Tibial artery (tissue), 4 donors: ENCODE measurements around the gene COG4.

ENCODE experiments used
- DNase-seq, 2 donors: peaks; one replicate each; pipeline ENCODE4 v3.0.0-alpha.2; 2019
- H3K27ac ChIP-seq, 2 donors: fragments of 200-600 bp; sonication (generic) in 1 of 2; 1 replicate in 1 of 2; 2 replicates in 1 of 2; pipeline ENCODE4 v1.5.1; 2018 to 2019; ENCODE audit warnings: mild to moderate bottlenecking in 1 of 2
- H3K27me3 ChIP-seq, 2 donors: fragments of 200-600 bp; sonication (generic) in 1 of 2; one replicate each; pipeline versions ENCODE4 v1.5.1 to v1.6.0; 2016 to 2019
- H3K36me3 ChIP-seq, 3 donors: fragments of 200-600 bp; sonication (generic) in 2 of 3; one replicate each; pipeline ENCODE4 v1.5.1; 2016 to 2019; ENCODE audit warnings: mild to moderate bottlenecking in 2 of 3
- H3K4me1 ChIP-seq, 4 donors: fragments of 200-600 bp; sonication (generic) in 2 of 4; 1 replicate in 3 of 4; 2 replicates in 1 of 4; pipeline ENCODE4 v1.5.1; 2016 to 2019
- H3K4me3 ChIP-seq, 2 donors: fragments of 200-600 bp; sonication (generic) in 1 of 2; 1 replicate in 1 of 2; 2 replicates in 1 of 2; pipeline ENCODE4 v1.5.1; 2018 to 2019; ENCODE audit warnings: mild to moderate bottlenecking in 2 of 2
- H3K9me3 ChIP-seq, 3 donors: fragments of 200-600 bp; sonication (generic) in 1 of 3; one replicate each; pipeline ENCODE4 v1.5.1; 2016 to 2019
- intact Hi-C: fragments of 100-400 bp; cut with DNase I; formaldehyde crosslinking; loops from one replicate; pipeline ENCODE4 v1.15.0; 2023; ENCODE audit warnings: low total_unique reads
- TF ChIP-seq, protein P1 (sequence below), 2 experiments: fragments of 200-600 bp in 1 of 2; fragments of 450-650 bp in 1 of 2; IDR thresholded peaks; one replicate each; pipeline ENCODE4 v1.5.1; 2017 to 2019; ENCODE audit warnings: antibody characterized with exemption in 2 of 2, mild to moderate bottlenecking in 1 of 2, moderate library complexity in 1 of 2

The COG4 gene

DNA sequence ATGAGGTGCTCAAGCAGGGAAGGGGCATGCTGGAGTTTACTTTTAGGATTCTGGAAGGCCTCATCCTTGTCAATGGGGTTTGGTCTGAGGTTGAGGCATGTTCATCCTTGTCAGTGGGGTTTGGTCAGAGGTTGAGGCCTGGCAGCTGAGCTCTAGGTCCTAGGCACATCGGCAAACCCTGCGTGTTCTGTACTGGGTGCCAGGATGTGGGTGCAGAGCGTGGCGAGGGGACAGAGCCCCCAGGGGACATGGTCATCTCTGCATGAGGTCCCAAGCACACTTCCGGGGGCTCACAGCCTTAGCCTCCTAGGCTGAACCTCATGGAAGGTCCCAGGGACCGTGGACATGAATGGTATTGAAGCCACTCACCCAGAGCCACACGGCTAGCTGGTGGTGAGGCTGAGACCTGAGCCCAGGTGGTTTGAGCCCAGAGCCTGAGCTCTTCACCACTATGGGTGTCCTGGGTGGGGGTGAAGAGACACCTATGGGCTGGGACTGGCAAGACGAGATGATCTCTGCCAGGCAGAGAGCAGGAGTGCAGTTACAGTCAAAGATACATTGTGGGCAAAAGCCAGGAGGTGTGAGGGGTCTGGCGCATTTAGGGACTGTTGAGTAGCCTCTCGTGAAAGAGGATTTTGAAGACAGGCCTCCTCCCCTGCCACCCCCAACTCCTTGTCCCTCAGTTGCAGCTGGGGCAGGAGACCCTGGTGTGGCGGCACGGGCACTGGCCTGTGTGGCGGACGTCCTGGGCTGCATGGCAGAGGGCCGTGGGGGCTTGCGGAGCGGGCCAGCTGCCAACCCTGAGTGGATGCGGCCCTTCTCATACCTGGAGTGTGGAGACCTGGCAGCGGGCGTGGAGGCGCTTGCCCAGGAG lies 49.7 kb downstream of the COG4 start:
- Histone ChIP-seq H3K27me3 (no peaks in the 10 kb centered on the region), H3K4me3 (no peak overlapping the region), H3K9me3 (no peaks in the 10 kb centered on the region), H3K36me3 (peaks cover 21 to 99% (median 74%) of the 10 kb centered on the region in 3 donors), H3K4me1 (peaks cover 0 to 9% (median 3%) of the 10 kb centered on the region in 4 donors), H3K27ac (no peak overlapping the region)
- intact Hi-C loops: no loop called here
- TF ChIP-seq, protein P1, sequence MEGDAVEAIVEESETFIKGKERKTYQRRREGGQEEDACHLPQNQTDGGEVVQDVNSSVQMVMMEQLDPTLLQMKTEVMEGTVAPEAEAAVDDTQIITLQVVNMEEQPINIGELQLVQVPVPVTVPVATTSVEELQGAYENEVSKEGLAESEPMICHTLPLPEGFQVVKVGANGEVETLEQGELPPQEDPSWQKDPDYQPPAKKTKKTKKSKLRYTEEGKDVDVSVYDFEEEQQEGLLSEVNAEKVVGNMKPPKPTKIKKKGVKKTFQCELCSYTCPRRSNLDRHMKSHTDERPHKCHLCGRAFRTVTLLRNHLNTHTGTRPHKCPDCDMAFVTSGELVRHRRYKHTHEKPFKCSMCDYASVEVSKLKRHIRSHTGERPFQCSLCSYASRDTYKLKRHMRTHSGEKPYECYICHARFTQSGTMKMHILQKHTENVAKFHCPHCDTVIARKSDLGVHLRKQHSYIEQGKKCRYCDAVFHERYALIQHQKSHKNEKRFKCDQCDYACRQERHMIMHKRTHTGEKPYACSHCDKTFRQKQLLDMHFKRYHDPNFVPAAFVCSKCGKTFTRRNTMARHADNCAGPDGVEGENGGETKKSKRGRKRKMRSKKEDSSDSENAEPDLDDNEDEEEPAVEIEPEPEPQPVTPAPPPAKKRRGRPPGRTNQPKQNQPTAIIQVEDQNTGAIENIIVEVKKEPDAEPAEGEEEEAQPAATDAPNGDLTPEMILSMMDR (IDR thresholded peaks at IDR 0.05): no peak
- DNase-seq: no peak

DNA sequence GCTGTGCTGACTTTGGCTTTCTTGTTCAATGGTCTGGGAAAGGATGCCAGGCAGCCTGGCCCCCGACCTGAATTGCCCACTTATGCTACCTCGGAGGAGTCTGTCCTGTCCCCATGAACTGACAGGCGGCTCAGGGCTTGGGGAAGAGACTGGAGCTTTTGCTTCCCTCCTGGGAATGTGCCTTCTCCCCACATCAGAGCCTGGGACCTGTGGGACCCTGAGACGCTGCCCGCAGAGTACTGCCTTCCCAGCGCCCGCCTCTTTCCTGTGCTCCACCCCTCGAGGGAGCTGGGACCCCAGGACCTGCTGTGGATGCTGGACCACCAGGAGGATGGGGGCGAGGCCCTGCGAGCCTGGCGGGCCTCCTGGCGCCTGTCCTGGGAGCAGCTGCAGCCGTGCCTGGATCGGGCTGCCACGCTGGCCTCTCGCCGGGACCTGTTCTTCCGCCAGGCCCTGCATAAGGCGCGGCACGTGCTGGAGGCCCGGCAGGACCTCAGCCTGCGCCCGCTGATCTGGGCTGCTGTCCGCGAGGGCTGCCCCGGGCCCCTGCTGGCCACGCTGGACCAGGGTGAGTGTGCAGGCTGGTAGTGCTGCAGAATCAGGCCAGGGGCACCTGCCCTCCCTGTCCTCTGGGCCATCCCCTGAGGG lies 50.4 kb downstream of the COG4 start:
- Histone ChIP-seq H3K9me3 (no peaks in the 10 kb centered on the region), H3K4me3 (no peak overlapping the region), H3K27ac (no peak overlapping the region), H3K27me3 (no peaks in the 10 kb centered on the region), H3K4me1 (peaks cover 0 to 9% (median 3%) of the 10 kb centered on the region in 4 donors), H3K36me3 (peaks cover 21 to 97% (median 68%) of the 10 kb centered on the region in 3 donors)
- DNase-seq: no peak
- TF ChIP-seq, protein P1 (IDR thresholded peaks at IDR 0.05): no peak
- intact Hi-C loops: no loop called here

DNA sequence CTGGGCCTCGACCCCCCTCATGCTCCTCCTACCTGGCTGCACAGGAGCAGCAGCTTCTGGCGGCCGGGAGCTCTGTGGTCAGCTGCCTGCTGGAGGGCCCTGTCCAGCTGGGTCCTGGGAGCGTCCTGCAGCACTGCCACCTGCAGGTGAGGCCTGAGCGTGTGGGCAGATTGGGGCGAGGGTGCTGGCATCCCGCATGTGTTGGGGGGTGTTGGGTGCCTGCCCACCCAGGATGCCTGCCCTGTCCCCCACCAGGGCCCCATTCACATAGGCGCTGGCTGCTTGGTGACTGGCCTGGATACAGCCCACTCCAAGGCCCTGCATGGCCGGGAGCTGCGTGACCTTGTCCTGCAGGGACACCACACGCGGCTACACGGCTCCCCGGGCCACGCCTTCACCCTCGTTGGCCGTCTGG lies 52.4 kb downstream of the COG4 start:
- peaks cover 29 to 97% (median 79%) of the 10 kb centered on the region in 3 donors for H3K36me3 ChIP-seq
- DNase-seq: no peak

DNA sequence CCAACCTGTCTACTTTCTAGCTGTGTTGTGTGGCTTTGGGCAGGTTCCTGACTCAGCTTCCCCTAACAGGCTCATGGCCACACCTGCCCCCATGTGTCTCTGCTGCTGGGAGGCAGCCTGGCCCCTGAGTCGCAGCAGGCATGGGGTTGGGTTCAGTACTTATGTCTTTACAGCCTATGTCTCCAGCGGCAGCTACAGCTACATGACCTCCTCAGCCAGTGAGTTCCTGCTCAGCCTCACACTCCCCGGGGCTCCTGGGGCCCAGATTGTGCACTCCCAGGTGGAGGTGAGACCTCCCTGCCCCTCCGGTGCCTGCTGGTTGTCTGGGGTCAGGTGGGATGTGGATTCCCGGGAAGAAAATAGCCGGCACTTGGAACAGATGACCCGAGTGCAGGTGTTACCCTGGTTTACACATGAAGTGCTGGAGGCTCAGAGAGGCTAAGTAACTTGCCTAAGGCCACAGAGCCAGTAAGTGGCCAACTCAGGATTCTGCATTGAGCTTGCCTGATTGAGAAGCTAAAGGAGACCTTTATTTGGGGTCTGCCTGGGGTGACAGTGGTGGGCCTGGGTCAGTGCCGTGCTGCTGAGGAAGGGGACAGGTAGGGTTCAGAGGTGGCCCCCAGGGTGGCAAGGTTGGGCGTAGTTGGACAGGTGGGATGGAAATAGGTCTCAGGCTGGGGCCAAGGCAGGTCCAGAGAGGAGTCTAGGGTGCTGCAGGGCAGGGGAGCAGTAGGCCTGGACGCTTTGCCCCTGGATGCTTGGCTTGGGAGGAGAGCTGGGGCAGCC lies 53.0 kb downstream of the COG4 start:
- no peaks in the 10 kb centered on the region for H3K9me3 ChIP-seq
- H3K36me3 ChIP-seq: peaks cover 25 to 97% (median 77%) of the 10 kb centered on the region in 3 donors
- no peak for DNase-seq
- no peaks in the 10 kb centered on the region for H3K4me1 ChIP-seq
- H3K4me3 ChIP-seq: no peak overlapping the region
- TF ChIP-seq, protein P1 (IDR thresholded peaks at IDR 0.05): no peak
- H3K27me3 ChIP-seq: no peaks in the 10 kb centered on the region
- H3K27ac ChIP-seq: no peak overlapping the region
- intact Hi-C loops: no loop called here

More for the DNA sequence above, 52.4 kb downstream of the COG4 start:
- TF ChIP-seq, protein P1 (IDR thresholded peaks at IDR 0.05): peak in 1 of 2 experiments; percentile 20
- H3K4me3 ChIP-seq: no peak overlapping the region
- no peaks in the 10 kb centered on the region for H3K27me3 ChIP-seq
- no peaks in the 10 kb centered on the region for H3K9me3 ChIP-seq
- H3K27ac ChIP-seq: no peak overlapping the region
- H3K4me1 ChIP-seq: no peaks in the 10 kb centered on the region
- intact Hi-C loops: no loop called here

DNA sequence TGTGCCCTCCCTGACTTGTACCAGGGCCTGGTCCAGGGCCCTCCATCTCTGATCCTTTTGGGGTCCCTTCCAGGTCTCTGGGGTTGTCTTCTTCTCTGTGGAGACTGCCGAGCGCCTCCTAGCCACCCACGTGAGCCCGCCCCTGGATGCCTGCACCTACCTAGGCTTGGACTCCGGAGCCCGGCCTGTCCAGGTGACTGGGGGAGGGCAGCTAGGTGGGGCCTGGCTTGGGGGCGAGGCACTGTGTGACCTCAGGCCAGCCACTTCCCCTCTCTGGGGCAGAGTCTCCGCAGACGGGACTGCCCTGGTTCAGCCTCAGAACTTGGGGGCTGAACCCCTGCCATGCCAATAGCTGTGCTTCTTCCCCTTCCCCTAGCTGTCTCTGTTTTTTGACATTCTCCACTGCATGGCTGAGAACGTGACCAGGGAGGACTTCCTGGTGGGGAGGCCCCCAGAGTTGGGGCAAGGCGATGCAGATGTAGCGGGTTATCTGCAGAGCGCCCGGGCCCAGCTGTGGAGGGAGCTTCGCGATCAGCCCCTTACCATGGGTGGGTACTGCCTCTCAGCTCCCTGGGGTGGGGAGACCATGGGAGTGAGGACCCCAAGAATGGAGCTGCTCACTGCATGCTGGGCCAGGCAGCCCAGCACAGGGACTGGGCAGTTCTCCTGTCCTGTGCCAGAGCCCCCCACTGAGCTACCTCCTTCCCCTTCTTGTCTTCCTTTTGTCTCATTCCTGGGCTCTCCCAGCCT lies 54.4 kb downstream of the COG4 start:
- no peak overlapping the region for H3K4me3 ChIP-seq
- DNase-seq: no peak
- H3K36me3 ChIP-seq: peaks cover 32 to 97% (median 72%) of the 10 kb centered on the region in 3 donors

More for the DNA sequence above, 54.4 kb downstream of the COG4 start:
- H3K4me1 ChIP-seq: no peaks in the 10 kb centered on the region
- TF ChIP-seq, protein P1 (IDR thresholded peaks at IDR 0.05): no peak
- intact Hi-C loops: no loop called here
- H3K9me3 ChIP-seq: no peaks in the 10 kb centered on the region
- no peaks in the 10 kb centered on the region for H3K27me3 ChIP-seq
- H3K27ac ChIP-seq: no peak overlapping the region
